Measurements from ENCODE around the gene CISTR.
A peak's percentile ranks its signal among the peaks of the same experiment; 100 is the strongest.

Gene CISTR

GRCh38 chr12:53761306-53761705, 9.5 kb upstream of the CISTR start:
- DNase-seq, result no peak

- no peak for DNase-seq
These were observed 7.5 kb upstream of the CISTR start for GRCh38 chr12:53759261-53759660.

- DNase-seq, result no peak
These were observed 6.9 kb upstream of the CISTR start for GRCh38 chr12:53758730-53759103.

GRCh38 chr12:53758081-53758729, 6.4 kb upstream of the CISTR start:
- DNase-seq, result no peak

GRCh38 chr12:53757101-53757770, 5.5 kb upstream of the CISTR start:
- DNase-seq, result peak; percentile 83

- no peak for DNase-seq
These were observed 4.7 kb upstream of the CISTR start for GRCh38 chr12:53756300-53757100.

- DNase-seq, result no peak
These were observed 4.1 kb upstream of the CISTR start for GRCh38 chr12:53755893-53756292.

GRCh38 chr12:53755451-53755891, 3.7 kb upstream of the CISTR start:
- no peak for DNase-seq

GRCh38 chr12:53754633-53755264, 3.0 kb upstream of the CISTR start:
- no peak for DNase-seq

GRCh38 chr12:53754188-53754585, 2.4 kb upstream of the CISTR start:
- no peak for DNase-seq

- no peak for DNase-seq
These were observed 842 bp upstream of the CISTR start for GRCh38 chr12:53752621-53753020.

- no peak for DNase-seq
These were observed 418 bp upstream of the CISTR start for GRCh38 chr12:53752192-53752601.

GRCh38 chr12:53750812-53751335, 905 bp downstream of the CISTR start:
- no peak for DNase-seq

- no peak for DNase-seq
These were observed 1.6 kb downstream of the CISTR start for GRCh38 chr12:53749986-53750811.

GRCh38 chr12:53748072-53748840, 3.5 kb downstream of the CISTR start:
- DNase-seq, result no peak

- no peak for DNase-seq
These were observed 4.7 kb downstream of the CISTR start for GRCh38 chr12:53747095-53747494.

- DNase-seq, result peak; percentile 87
These were observed 5.1 kb downstream of the CISTR start for GRCh38 chr12:53746592-53747092.

GRCh38 chr12:53744751-53745150, 7.0 kb downstream of the CISTR start:
- no peak for DNase-seq

GRCh38 chr12:53744130-53744441, 7.7 kb downstream of the CISTR start:
- no peak for DNase-seq

- DNase-seq, result peak; percentile 49
These were observed 8.3 kb downstream of the CISTR start for GRCh38 chr12:53743266-53744129.
